Activated T-cell treated with anti-CD3 and anti-CD28 coated beads, Interleukin-2, amount 50 U/mL, for 1 hour (primary cell): ENCODE data around the gene CR1L.
"Not testable (repeated sequence)": the region's sequence is repeated elsewhere in the genome, so short reads cannot be mapped to it uniquely, and the experiment has no call there.

Experiments
- DNase-seq: peaks from one replicate; pipeline ENCODE4 v3.0.0-alpha.2; 2020

CR1L gene

GRCh38 chr1:207690551-207690950 lies 45.6 kb downstream of the CR1L start:
- DNase-seq = not testable (repeated sequence)

GRCh38 chr1:207691010-207691409 lies 46.1 kb downstream of the CR1L start:
- no peak for DNase-seq

GRCh38 chr1:207691841-207692240 lies 46.9 kb downstream of the CR1L start:
- no peak for DNase-seq

- not testable (repeated sequence) for DNase-seq
These were observed 47.4 kb downstream of the CR1L start for GRCh38 chr1:207692291-207692690.

GRCh38 chr1:207695891-207696290 lies 51.0 kb downstream of the CR1L start:
- DNase-seq = no peak

- peak; percentile 42 for DNase-seq
These were observed 54.0 kb downstream of the CR1L start for GRCh38 chr1:207698822-207699483.

- no peak for DNase-seq
These were observed 57.4 kb downstream of the CR1L start for GRCh38 chr1:207702317-207702716.

- DNase-seq = no peak
These were observed 58.8 kb downstream of the CR1L start for GRCh38 chr1:207703712-207704111.

GRCh38 chr1:207708004-207708403 lies 63.1 kb downstream of the CR1L start:
- not testable (repeated sequence) for DNase-seq

- DNase-seq = no peak
These were observed 66.4 kb downstream of the CR1L start for GRCh38 chr1:207711285-207711684.

GRCh38 chr1:207712701-207713100 lies 67.8 kb downstream of the CR1L start:
- not testable (repeated sequence) for DNase-seq

- DNase-seq = no peak
These were observed 68.6 kb downstream of the CR1L start for GRCh38 chr1:207713529-207713928.

GRCh38 chr1:207719234-207719633 lies 74.3 kb downstream of the CR1L start:
- DNase-seq = no peak

GRCh38 chr1:207728200-207728858 lies 83.4 kb downstream of the CR1L start:
- not testable (repeated sequence) for DNase-seq

GRCh38 chr1:207737503-207738157 lies 92.7 kb downstream of the CR1L start:
- DNase-seq = not testable (repeated sequence)

GRCh38 chr1:207738158-207738659 lies 93.3 kb downstream of the CR1L start:
- DNase-seq = peak; percentile 49

- DNase-seq = no peak
These were observed 95.3 kb downstream of the CR1L start for GRCh38 chr1:207740207-207740606.

- DNase-seq = no peak
These were observed 98.1 kb downstream of the CR1L start for GRCh38 chr1:207742850-207743555.

GRCh38 chr1:207744000-207744534 lies 99.1 kb downstream of the CR1L start:
- DNase-seq = no peak

GRCh38 chr1:207745285-207745684 lies 100.4 kb downstream of the CR1L start:
- no peak for DNase-seq

GRCh38 chr1:207745839-207746767 lies 101.2 kb downstream of the CR1L start:
- no peak for DNase-seq
